IPS-20b (cell line): ENCODE data around the gene PWWP2B.
"Not testable (repeated sequence)": the region's sequence is repeated elsewhere in the genome, so short reads cannot be mapped to it uniquely, and the experiment has no call there.

Experiments
- H3K27ac ChIP-seq: one replicate; pipeline ENCODE4 v1.5.1; 2013; ENCODE audit warnings: low read length
- H3K27me3 ChIP-seq: 2 replicates; pipeline ENCODE4 v1.6.1; 2013; ENCODE audit warnings: mild to moderate bottlenecking, low read length, inconsistent platforms; ENCODE audit not compliant: insufficient read depth
- H3K36me3 ChIP-seq: 2 replicates; pipeline ENCODE4 v1.6.1; 2013; ENCODE audit warnings: low read depth, mild to moderate bottlenecking, inconsistent platforms, low read length, moderate library complexity; ENCODE audit not compliant: insufficient read depth
- H3K4me1 ChIP-seq: 2 replicates; pipeline ENCODE4 v1.6.1; 2013; ENCODE audit warnings: mild to moderate bottlenecking, control low read depth, inconsistent platforms, low read length, moderate library complexity; ENCODE audit not compliant: insufficient read depth
- H3K4me3 ChIP-seq: 2 replicates; pipeline ENCODE4 v1.5.1; 2013; ENCODE audit warnings: mild to moderate bottlenecking, low read length, inconsistent platforms
- H3K9ac ChIP-seq: 2 replicates; pipeline ENCODE4 v1.6.1; 2013; ENCODE audit warnings: low read depth, mild to moderate bottlenecking, inconsistent platforms, low read length, moderate library complexity
- H3K9me3 ChIP-seq: 2 replicates; pipeline ENCODE4 v1.6.1; 2013; ENCODE audit warnings: mild to moderate bottlenecking, low read depth, low read length, inconsistent platforms; ENCODE audit not compliant: insufficient read depth

PWWP2B gene

GRCh38 chr10:132385389-132385667 lies 11.7 kb upstream of the PWWP2B start:
- Histone ChIP-seq H3K27me3 (no peaks in the 10 kb centered on the region), H3K4me3 (no peak overlapping the region), H3K27ac (no peak overlapping the region), H3K36me3 (no peaks in the 10 kb centered on the region), H3K9me3 (no peaks in the 10 kb centered on the region), H3K9ac (no peak overlapping the region), H3K4me1 (peaks cover 3% of the 10 kb centered on the region; the same call in 1 of the 2 replicates)

- Histone ChIP-seq H3K27ac (no peak overlapping the region), H3K9ac (no peak overlapping the region), H3K4me3 (no peak overlapping the region), H3K36me3 (no peaks in the 10 kb centered on the region), H3K9me3 (no peaks in the 10 kb centered on the region), H3K27me3 (no peaks in the 10 kb centered on the region), H3K4me1 (peaks cover 3% of the 10 kb centered on the region; the same call in 1 of the 2 replicates)
Measured at GRCh38 chr10:132385721-132386418, 11.1 kb upstream of the PWWP2B start.

DNA sequence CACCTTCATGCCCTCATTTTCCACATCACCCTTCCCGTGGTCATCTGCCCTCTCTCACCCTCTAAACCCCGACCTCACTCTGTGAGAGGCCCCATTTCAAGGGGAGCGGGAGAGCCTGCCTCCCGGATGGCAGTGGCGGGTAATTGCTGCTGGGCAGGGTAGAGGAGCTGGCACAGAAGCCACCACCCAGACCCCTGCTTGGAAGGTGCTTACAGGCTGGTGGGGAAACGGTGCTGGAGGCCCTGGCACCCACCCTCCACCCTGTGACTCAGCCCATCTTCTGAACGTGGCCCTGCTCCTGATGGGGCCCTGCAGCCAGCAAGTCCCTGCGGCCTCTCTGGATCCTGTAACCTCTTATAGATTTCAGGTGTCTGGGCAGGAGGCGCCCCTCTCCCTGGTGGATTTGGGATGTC lies 10.6 kb upstream of the PWWP2B start:
- H3K4me3 ChIP-seq = no peak overlapping the region
- H3K4me1 ChIP-seq = peaks cover 3% of the 10 kb centered on the region; the same call in 1 of the 2 replicates
- H3K9ac ChIP-seq = no peak overlapping the region
- H3K36me3 ChIP-seq = no peaks in the 10 kb centered on the region
- H3K9me3 ChIP-seq = no peaks in the 10 kb centered on the region
- H3K27me3 ChIP-seq = no peaks in the 10 kb centered on the region
- no peak overlapping the region for H3K27ac ChIP-seq

DNA sequence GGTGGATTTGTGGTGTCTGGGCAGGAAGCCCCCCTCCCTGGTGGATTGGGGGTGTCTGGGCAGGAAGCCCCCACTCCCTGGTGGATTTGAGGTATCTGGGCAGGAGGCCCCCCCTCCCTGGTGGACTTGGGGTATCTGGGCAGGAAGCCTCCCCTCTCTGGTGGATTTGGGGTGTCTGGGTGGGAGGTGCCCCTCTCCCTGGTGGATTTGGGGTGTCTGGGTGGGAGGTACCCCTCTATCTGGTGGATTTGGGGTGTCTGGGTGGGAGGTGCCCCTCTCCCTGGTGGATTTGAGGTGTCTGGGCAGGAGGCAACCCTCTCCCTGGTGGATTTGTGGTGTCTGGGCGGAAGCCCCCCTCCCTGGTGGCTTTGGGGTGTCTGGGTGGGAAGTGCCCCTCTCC lies 10.1 kb upstream of the PWWP2B start:
- H3K27me3 ChIP-seq, H3K9me3 ChIP-seq, H3K27ac ChIP-seq, H3K4me1 ChIP-seq, H3K36me3 ChIP-seq, H3K9ac ChIP-seq, H3K4me3 ChIP-seq: not testable (repeated sequence)

- no peaks in the 10 kb centered on the region for H3K27me3 ChIP-seq
- no peak overlapping the region for H3K27ac ChIP-seq
- H3K36me3 ChIP-seq = no peaks in the 10 kb centered on the region
- H3K4me1 ChIP-seq = peaks cover 3% of the 10 kb centered on the region; the same call in 1 of the 2 replicates
- no peak overlapping the region for H3K4me3 ChIP-seq
- peak overlapping the region; percentile 1; the same call in 1 of the 2 replicates for H3K9ac ChIP-seq
- no peaks in the 10 kb centered on the region for H3K9me3 ChIP-seq
Measured at GRCh38 chr10:132387764-132388210, 9.2 kb upstream of the PWWP2B start.

GRCh38 chr10:132388891-132389432 lies 8.0 kb upstream of the PWWP2B start:
- Histone ChIP-seq H3K27me3 (no peaks in the 10 kb centered on the region), H3K27ac (no peak overlapping the region), H3K9ac (no peak overlapping the region), H3K9me3 (no peaks in the 10 kb centered on the region), H3K4me1 (peaks cover 3% of the 10 kb centered on the region; the same call in 1 of the 2 replicates), H3K4me3 (no peak overlapping the region), H3K36me3 (no peaks in the 10 kb centered on the region)

DNA sequence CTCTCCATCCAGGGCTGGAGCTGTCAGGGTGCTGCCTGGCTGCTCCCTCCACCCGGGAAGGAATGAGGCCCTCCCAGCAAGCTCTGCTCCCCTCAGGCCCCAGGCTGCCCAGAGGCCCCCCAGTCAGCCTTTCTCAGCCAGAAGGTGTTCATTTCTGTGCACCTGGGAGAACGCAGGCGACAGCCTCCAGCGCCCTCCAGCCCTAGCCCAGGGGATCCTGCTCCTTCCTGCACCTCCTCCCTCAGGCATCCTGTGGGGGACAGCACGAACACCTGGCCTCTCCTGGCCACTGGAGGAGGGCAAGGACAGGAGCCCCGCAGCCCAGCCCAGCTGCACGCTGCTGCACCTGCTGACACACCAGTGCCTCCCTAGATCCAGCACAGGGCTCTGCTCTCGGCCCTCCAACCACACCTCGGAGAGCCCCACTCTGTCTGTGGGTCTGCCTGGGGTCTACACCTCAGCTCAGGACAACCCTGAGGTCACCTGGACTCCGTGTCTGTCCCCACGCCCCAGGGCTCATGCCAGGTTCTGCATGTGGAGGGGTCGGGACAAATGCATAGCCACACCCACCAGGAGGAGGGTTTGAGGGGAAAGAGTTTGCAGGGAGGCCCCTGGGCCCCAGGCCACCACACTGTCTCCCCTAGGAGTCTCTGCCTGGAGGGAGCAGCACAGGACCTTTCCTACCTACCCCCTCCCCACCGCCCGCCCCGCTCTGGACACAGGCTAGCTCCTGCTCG lies 7.4 kb upstream of the PWWP2B start:
- Histone ChIP-seq H3K4me1 (peaks cover 3% of the 10 kb centered on the region; the same call in 1 of the 2 replicates), H3K9me3 (no peaks in the 10 kb centered on the region), H3K27ac (no peak overlapping the region), H3K9ac (no peak overlapping the region), H3K27me3 (no peaks in the 10 kb centered on the region), H3K36me3 (no peaks in the 10 kb centered on the region), H3K4me3 (no peak overlapping the region)

GRCh38 chr10:132390170-132390920 lies 6.7 kb upstream of the PWWP2B start:
- no peak overlapping the region for H3K4me3 ChIP-seq
- no peak overlapping the region for H3K27ac ChIP-seq

GRCh38 chr10:132390921-132391675 lies 5.9 kb upstream of the PWWP2B start:
- Histone ChIP-seq H3K27me3 (peaks cover 10% of the 10 kb centered on the region; the same call in 1 of the 2 replicates), H3K27ac (no peak overlapping the region), H3K4me1 (peaks cover 3% of the 10 kb centered on the region; the same call in 1 of the 2 replicates)

More at GRCh38 chr10:132390170-132390920, 6.7 kb upstream of the PWWP2B start:
- Histone ChIP-seq H3K9ac (no peak overlapping the region), H3K4me1 (peaks cover 3% of the 10 kb centered on the region; the same call in 1 of the 2 replicates), H3K9me3 (no peaks in the 10 kb centered on the region), H3K36me3 (no peaks in the 10 kb centered on the region), H3K27me3 (peaks cover 4% of the 10 kb centered on the region; the same call in 1 of the 2 replicates)

GRCh38 chr10:132391676-132392020 lies 5.4 kb upstream of the PWWP2B start:
- no peak overlapping the region for H3K4me3 ChIP-seq
- H3K27me3 ChIP-seq = peaks cover 10% of the 10 kb centered on the region; the same call in 1 of the 2 replicates
- H3K36me3 ChIP-seq = no peaks in the 10 kb centered on the region
- H3K27ac ChIP-seq = no peak overlapping the region
- peaks cover 3% of the 10 kb centered on the region; the same call in 1 of the 2 replicates for H3K4me1 ChIP-seq
- no peak overlapping the region for H3K9ac ChIP-seq
- H3K9me3 ChIP-seq = no peaks in the 10 kb centered on the region

More at GRCh38 chr10:132390921-132391675, 5.9 kb upstream of the PWWP2B start:
- H3K4me3 ChIP-seq = no peak overlapping the region
- H3K36me3 ChIP-seq = no peaks in the 10 kb centered on the region
- H3K9me3 ChIP-seq = no peaks in the 10 kb centered on the region
- no peak overlapping the region for H3K9ac ChIP-seq
